GM23338 (cell line): Measurements from ENCODE around the gene DVL1. TPM values are rescaled to one million over a fixed set of nuclear protein-coding genes. Genes with fewer than 3 reads are reported as not detected.

Source experiments
- REST ChIP-seq: IDR thresholded peaks from one replicate; pipeline ENCODE4 v1.6.1; 2018; ENCODE audit warnings: antibody characterized with exemption; ENCODE audit not compliant: unreplicated experiment
- ZNF462 ChIP-seq: fragments of 250-450 bp; sonication (Bioruptor Pico); IDR thresholded peaks from 2 replicates; pipeline ENCODE4 v1.5.0; 2020; ENCODE audit warnings: mild to moderate bottlenecking, moderate library complexity
- polyA plus RNA-seq: library from polyadenylated mRNA; unstranded; fragments of >200 nt; fragmentation: Nextera tagmentation; extraction: Ambion mirVana; gene quantifications from 2 replicates; pipeline ENCODE4 v1.2.1, GENCODE V29; 2016
- total RNA-seq: library from RNA; depleted of rRNA; stranded (reverse); fragments of >200 nt; shearing (Covaris generic); gene quantifications from 2 replicates; pipeline ENCODE4 v1.2.3, GENCODE V29; 2014

Gene DVL1
- total and polyA plus RNA-seq, 2 experiments from 2014 or later, result 13.5 to 69.7 TPM

GRCh38 chr1:1331068-1331965 lies 17.9 kb downstream of the DVL1 start, which contains the start of gene TAS1R3 (continued):
- TF ChIP-seq ZNF462 (no peak), REST (no peak)
